ENCODE data around the gene STX4.
"Not testable (repeated sequence)": the region's sequence is repeated elsewhere in the genome, so short reads cannot be mapped to it uniquely, and the experiment has no call there.

STX4 gene

GRCh38 chr16:30998852-30999761, 34.3 kb upstream of the STX4 start:
- DNase-seq: no peak

- no peak for DNase-seq
Observed at GRCh38 chr16:31000671-31001382, 32.5 kb upstream of the STX4 start.

- no peak for DNase-seq
Observed at GRCh38 chr16:31001507-31002249, 31.7 kb upstream of the STX4 start.

GRCh38 chr16:31002250-31002700, 31.1 kb upstream of the STX4 start:
- no peak for DNase-seq

- no peak for DNase-seq
Observed at GRCh38 chr16:31002862-31003341, 30.5 kb upstream of the STX4 start.

- no peak for DNase-seq
Observed at GRCh38 chr16:31003744-31004143, 29.6 kb upstream of the STX4 start.

- no peak for DNase-seq
Observed at GRCh38 chr16:31004658-31005057, 28.7 kb upstream of the STX4 start.

- no peak for DNase-seq
Observed at GRCh38 chr16:31005350-31006085, 27.8 kb upstream of the STX4 start.

GRCh38 chr16:31006086-31006385, 27.3 kb upstream of the STX4 start:
- DNase-seq: no peak

GRCh38 chr16:31006589-31006988, 26.8 kb upstream of the STX4 start:
- no peak for DNase-seq

GRCh38 chr16:31007684-31008083, 25.7 kb upstream of the STX4 start:
- DNase-seq: no peak

- no peak for DNase-seq
Observed at GRCh38 chr16:31008149-31008548, 25.2 kb upstream of the STX4 start.

- no peak for DNase-seq
Observed at GRCh38 chr16:31008551-31008950, 24.8 kb upstream of the STX4 start.

GRCh38 chr16:31009120-31009519, 24.2 kb upstream of the STX4 start:
- DNase-seq: no peak

GRCh38 chr16:31009894-31010584, 23.3 kb upstream of the STX4 start:
- DNase-seq: no peak

GRCh38 chr16:31010585-31011325, 22.6 kb upstream of the STX4 start, which contains the start of gene STX1B:
Gene STX1B (minus strand): TSS chr16:31010638. CDS start chr16:31010396, 242 bp downstream.
- peak; percentile 37 for DNase-seq

GRCh38 chr16:31011815-31012214, 21.5 kb upstream of the STX4 start:
- DNase-seq: not testable (repeated sequence)

- not testable (repeated sequence) for DNase-seq
Observed at GRCh38 chr16:31013292-31013691, 20.1 kb upstream of the STX4 start.

- DNase-seq: no peak
Observed at GRCh38 chr16:31016018-31016417, 17.3 kb upstream of the STX4 start.

- not testable (repeated sequence) for DNase-seq
Observed at GRCh38 chr16:31017756-31018155, 15.6 kb upstream of the STX4 start.

GRCh38 chr16:31020536-31020935, 12.8 kb upstream of the STX4 start:
- DNase-seq: no peak
